NCI-H1417 (cell line): ENCODE data around the gene FAM156A.
"Not testable (repeated sequence)": the region's sequence is repeated elsewhere in the genome, so short reads cannot be mapped to it uniquely, and the experiment has no call there.

ENCODE experiments used
- DNase-seq, 3 experiments: peaks; one replicate each; lab custom pipeline; 2025; lab: John Stamatoyannopoulos, UW

Gene FAM156A

GRCh38 chrX:52958113-52958959 is at the start of gene FAM156A:
TSS of gene FAM156A (minus strand) at chrX:52958518. CDS start at chrX:52948588, 9,930 bp downstream.
- not testable (repeated sequence) for DNase-seq

GRCh38 chrX:53005327-53005726 is 47.0 kb upstream of the FAM156A start:
- DNase-seq = no peak

GRCh38 chrX:53004811-53005210 is 46.5 kb upstream of the FAM156A start:
- DNase-seq = no peak

- no peak for DNase-seq
Observed at GRCh38 chrX:53004038-53004437, 45.7 kb upstream of the FAM156A start.

GRCh38 chrX:53003111-53003510 is 44.8 kb upstream of the FAM156A start:
- no peak for DNase-seq

GRCh38 chrX:53001958-53002357 is 43.6 kb upstream of the FAM156A start:
- DNase-seq = no peak

- DNase-seq = no peak
Observed at GRCh38 chrX:53000447-53001135, 42.3 kb upstream of the FAM156A start.

GRCh38 chrX:52995987-52996331 is 37.6 kb upstream of the FAM156A start:
- no peak for DNase-seq

GRCh38 chrX:52995135-52995986 is 37.0 kb upstream of the FAM156A start:
- DNase-seq = peak; percentile 82 to 97 (median 96)

GRCh38 chrX:52990848-52991247 is 32.5 kb upstream of the FAM156A start:
- no peak for DNase-seq

GRCh38 chrX:52990011-52990631 is 31.8 kb upstream of the FAM156A start:
- DNase-seq = peak in 2 of 3 experiments; percentile 3 to 43

GRCh38 chrX:52988985-52989917 is 30.9 kb upstream of the FAM156A start:
- no peak for DNase-seq

- no peak for DNase-seq
Observed at GRCh38 chrX:52983321-52984000, 25.1 kb upstream of the FAM156A start.

- no peak for DNase-seq
Observed at GRCh38 chrX:52979993-52980392, 21.7 kb upstream of the FAM156A start.

- DNase-seq = no peak
Observed at GRCh38 chrX:52979568-52979967, 21.2 kb upstream of the FAM156A start.

- DNase-seq = no peak
Observed at GRCh38 chrX:52977953-52978352, 19.6 kb upstream of the FAM156A start.

- DNase-seq = not testable (repeated sequence)
Observed at GRCh38 chrX:52975576-52975975, 17.3 kb upstream of the FAM156A start.

GRCh38 chrX:52974336-52974992 is 16.1 kb upstream of the FAM156A start:
- DNase-seq = not testable (repeated sequence)

GRCh38 chrX:52967922-52968321 is 9.6 kb upstream of the FAM156A start:
- DNase-seq = not testable (repeated sequence)
